Measurements from ENCODE around the gene FKBP3.
"Not testable (repeated sequence)": the region's sequence is repeated elsewhere in the genome, so short reads cannot be mapped to it uniquely, and the experiment has no call there.

The FKBP3 gene

DNA sequence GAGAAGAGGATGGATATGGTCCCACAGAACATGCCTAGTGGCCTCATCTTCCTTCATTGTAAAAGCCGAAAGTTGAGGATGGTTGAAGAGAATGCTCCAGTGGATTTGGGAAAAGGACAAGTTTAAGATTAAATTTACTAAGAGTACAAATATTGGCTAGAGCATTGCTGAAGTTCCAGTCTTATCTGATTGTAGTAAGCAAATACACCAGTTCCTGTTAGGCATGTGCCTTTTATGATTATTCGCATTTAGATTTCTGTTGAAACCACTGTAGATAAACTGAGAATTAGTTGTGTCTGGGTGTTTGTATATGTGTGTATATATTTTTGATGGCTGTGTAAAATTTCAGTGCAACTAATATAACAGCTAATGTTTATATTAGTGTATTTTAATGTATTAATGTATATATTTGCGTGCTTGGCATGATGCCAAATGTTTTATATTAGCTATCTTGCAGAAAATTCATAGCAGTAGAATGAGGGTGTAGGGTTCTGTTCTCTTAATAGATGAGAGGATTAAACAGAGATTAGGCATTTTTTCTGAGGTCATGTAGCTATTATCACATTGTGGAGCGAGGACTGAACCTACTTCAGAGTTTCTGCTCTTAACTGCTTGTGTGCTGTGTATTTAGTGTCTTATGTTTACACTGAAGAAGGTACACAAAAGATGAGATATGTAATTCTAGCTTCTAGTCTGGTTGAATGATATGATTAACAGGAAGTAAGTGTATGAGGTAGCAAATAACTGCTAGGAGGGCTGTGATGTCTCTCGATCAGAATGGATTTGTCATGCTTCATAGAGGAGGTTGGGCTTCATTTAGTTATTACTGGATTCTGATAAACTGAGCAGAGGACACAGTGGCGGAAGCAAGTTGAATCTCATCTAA, 21.1 kb downstream of the FKBP3 start:
- DNase-seq (ENCODE audit: low read depth), result no peak

DNA sequence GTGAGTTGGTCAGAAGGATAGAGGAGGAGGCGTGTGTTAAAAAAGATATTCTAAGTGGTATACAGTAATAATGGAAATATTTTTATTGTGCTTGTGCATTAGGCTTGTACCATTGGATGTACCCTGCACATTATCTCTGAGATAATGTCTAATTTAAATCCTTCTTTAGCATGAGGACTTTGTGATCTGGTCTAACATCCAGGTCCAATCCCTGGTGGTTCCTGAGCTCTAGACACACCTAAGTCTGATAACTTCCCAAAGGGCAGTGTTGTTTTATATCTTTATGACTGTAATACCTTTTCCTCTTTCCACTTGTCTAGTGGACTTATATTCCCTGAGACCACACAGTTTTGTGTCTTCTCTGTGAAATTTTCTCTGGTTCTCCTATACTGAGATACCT, 29.7 kb downstream of the FKBP3 start:
- DNase-seq (ENCODE audit: low read depth), result no peak

DNA sequence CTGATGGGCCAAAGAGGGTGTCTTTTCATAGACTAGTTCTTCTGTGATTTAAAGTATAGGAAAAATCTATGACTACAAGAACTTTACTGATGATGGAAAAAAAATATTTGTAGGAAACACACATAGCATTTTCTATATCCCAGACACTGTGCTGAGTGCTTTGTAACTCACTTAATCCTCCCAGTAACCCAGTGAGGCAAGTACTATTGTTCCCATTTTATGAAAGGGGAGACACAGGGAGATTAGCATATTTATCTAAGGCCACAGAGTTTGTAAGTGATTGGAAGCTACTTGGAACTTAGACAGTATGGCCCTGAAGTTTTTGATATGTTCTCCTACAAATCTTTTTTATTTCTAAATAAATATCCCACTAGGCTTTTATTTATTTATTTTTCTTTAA, 30.5 kb downstream of the FKBP3 start:
- no peak for DNase-seq (ENCODE audit: low read depth)

DNA sequence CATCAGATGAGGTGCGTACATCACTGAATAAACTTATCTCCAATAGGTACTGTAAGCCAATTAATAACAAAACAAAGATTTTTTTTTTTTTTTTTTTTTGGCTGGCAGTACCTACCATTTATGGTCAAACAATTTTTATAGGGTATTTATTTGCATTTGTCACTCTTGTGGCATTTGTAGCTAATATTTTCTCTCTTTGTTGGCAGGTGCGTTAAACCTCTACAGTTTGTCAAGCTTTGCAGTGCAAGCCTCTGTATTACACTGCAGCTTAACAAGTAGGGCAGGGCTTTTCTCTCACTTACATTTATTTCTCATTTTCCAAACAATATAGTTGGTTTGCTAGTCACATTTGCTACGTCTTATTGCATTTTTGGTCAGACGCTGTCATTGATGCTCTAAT, 38.1 kb downstream of the FKBP3 start:
- no peak for DNase-seq (ENCODE audit: low read depth)

DNA sequence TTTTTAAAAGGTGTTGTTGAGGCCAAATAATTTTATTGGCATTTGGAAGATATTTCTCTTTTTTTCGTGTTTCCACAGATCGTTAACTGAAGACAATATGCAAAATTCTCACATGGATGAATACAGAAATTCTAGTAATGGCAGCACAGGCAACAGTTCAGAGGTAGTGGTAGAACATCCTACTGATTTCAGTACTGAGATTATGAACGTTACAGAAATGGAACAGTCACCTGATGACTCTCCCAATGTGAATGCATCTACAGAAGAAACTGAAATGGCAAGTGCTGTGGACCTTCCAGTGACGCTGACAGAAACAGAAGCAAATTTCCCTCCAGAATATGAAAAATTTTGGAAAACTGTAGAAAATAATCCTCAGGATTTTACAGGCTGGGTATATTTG, 39.1 kb downstream of the FKBP3 start:
- no peak for DNase-seq (ENCODE audit: low read depth)

DNA sequence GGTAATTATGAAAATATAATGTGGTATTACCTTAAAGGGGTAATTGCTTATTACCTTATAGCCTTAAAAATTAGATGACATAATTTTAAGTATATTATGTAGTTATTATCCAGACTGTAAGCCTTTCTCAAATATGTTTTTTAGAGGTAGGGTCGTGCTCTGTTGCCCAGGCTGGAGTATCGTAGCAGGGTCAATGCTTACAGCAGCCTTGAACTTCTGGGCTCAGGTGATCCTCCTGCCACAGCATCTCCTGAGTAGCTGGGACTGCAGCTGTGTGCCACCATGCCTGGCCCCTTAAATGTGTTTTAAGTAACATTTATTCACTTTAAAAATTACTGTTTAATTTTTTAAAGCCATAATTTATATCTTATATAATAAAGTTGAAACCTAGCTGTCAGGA, 40.0 kb downstream of the FKBP3 start:
- DNase-seq (ENCODE audit: low read depth), result no peak

DNA sequence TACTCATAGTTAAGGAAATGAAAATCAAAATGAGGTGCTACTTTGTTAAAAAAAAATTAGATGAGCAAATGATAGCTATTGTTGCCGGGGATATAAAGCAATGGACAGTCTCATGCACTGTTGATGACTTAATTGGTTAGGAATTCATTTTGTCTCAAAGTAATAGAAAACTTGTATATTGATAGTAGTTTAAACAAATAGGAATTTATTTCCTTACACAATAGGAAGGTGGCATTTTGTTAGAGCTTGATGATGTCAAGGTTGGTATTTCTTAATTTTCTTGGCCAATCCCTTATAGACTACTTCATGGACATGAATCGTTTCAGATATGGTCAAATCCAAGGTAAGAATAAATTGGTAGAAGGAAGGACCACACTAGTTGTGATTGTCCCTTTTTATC, 42.6 kb downstream of the FKBP3 start:
- no peak for DNase-seq (ENCODE audit: low read depth)

DNA sequence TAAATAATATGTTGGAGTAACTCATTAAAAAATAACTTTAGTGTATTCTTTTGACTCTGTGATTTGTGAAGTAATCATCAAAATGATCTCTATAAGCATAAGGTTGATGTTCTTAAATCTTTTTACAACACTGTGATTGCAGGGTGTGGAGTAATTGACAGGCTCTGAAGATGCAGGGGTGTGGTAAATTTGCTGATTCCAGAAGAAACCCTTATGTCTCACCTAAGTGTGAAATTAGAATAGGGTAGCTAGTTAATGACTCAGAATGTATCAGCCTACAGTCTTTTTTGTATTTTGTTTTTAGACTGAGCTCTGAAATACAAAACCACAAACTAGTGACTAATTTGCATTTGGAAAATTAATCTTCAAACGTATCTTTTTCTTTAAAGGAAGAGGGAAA, 44.5 kb downstream of the FKBP3 start:
- no peak for DNase-seq (ENCODE audit: low read depth)

DNA sequence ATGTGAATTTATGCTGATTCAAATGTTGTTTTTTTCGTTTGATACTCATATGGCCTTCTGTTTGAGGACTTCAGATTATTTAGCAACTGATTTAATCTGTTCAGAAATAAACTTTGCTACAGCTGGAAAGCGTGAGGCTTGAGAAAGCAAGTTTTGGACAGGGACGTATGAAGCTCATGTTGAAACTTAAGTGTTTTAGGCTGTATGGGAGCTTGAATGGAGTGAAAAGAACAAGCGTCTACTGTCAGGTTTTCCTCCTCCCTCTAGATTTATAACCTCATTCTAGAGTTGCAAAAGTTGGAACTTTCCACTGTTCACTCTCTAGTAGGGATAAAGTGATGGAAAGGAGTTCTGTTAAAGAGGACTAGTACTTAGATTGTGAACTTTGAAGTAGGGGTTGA, 49.3 kb downstream of the FKBP3 start:
- DNase-seq (ENCODE audit: low read depth), result no peak

DNA sequence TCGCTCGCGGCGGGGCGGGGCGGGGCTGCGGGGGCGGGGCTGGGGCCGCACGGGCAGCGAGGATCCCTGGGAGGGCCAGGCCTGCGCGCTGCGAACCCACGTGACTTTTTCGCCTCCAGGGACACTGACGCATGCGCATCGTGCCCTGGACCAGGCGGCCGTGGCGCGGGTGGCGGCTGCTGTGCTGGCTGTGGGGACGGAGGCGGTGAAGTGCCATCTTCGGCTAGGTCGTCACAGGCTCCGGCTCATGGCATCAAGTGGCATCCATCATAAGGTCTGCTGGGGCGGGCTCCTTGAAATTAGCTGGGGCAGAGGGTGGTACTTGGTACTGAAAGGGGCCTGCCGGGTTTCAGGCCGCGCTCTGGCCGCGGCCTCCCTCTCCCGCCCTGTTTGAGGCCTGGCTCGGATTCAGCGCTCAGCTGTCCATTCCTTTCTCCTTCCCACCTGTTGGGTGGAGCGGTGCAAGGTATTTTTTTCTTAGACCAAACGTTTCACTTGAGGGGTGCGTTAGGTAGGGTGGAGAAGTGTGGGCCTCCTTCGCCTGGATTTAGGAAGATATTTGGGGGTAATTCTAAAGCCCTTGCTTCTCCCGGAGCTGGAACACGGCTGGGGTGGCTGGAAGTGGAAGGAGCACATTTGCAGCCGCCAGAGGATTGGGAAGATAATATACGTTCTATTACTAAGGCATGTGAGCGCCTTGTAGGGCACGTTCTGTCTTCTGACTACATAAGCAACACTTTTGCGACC, 50.1 kb downstream of the FKBP3 start, which contains the start of gene PRPF39:
Gene PRPF39, plus strand, starts transcription at position 141 of the 747 bp plus-strand sequence. CDS start 11,124 bp downstream, outside the sequence.
- DNase-seq (ENCODE audit: low read depth), result peak; percentile 50

DNA sequence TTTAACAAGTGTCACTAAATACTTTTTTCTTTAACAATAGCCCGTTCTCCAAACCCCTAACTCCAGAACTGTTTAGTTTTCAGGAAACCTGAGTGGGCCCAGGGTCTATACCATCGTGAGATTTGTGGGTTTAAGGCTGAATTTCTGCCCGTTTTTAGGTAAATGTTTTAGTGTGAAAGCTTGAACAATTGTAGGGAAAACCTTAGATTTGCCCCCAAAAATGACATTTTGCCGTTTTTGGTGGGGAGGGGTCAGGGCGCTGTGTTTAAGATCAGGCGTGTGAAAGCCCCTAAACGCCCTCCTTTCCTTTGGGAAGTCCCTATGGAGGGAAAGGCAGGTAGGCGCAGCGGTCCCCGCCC, 50.7 kb downstream of the FKBP3 start:
- DNase-seq (ENCODE audit: low read depth), result no peak

DNA sequence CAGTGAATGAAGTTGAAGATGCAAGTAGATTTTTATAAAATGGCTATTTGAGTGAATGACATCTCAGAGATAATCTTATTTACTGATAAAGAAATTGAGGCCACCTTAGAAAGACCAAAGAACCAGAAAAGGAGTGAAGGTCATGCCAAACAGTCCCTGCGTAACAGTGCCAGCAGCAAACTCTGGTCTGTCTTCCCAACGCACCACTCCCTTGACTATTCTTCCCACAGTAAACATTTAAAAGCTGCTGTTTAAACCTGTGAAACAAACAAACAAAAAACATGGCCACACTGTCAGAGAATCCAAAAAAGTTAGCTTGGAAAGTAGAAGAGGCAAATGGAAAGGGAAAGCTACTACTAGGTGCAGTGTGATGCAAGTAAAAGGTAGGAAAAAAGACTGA, 51.9 kb downstream of the FKBP3 start:
- no peak for DNase-seq (ENCODE audit: low read depth)

DNA sequence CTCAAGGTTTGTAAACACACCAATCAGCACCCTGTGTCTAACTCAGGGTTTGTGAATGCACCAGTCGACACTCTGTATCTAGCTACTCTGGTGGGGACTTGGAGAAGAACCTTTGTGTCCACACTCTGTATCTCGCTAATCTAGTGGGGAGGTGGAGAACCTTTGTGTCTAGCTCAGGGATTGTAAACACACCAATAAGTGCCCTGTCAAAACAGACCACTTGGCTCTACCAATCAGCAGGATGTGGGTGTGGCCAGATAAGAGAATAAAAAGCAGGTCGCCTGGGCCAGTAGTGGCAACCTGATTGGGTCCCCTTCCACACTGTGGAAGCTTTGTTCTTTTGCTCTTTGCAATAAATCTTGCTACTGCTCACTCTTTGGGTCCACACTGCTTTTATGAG, 53.2 kb downstream of the FKBP3 start:
- DNase-seq (ENCODE audit: low read depth), result not testable (repeated sequence)

DNA sequence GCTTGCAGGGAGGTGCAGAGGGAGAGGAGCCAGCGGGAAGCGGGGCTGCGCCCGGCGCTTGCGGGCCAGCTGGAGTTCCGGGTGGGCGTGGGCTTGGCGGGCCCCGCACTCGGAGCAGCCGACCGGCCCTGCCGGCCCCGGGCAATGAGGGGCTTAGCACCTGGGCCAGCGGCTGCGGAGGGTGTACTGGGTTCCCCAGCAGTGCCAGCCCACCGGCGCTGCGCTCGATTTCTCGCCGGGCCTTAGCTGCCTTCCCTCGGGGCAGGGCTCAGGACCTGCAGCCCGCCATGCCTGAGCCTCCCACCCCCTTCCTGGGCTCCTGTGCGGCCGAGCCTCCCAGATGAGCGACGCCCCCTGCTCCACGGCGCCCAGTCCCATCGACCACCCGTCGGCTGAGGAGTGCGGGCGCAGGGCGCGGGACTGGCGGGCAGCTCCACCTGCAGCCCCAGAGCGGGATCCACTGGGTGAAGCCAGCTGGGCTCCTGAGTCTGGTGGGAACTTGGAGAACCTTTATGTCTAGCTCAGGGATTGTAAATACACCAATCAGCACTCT, 53.8 kb downstream of the FKBP3 start:
- DNase-seq (ENCODE audit: low read depth), result not testable (repeated sequence)

DNA sequence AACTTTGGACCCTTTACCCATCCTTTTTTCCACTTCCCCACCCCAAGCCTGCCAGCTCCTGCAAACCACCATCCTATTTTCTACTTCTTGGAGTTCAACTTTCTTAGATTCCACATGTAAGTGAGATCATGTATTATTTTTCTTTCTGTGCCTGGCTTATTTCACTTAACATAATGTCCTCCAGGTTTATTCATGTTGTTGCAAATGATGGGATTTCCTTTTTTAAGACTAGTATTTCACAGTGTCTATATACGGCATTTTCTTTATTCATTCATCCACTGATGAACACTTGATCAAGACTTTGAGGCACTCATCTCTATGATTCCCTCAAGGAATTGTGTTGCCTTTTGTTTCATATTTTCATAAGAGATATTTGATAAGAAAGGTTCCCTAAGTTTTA, 56.0 kb downstream of the FKBP3 start:
- DNase-seq (ENCODE audit: low read depth), result no peak

DNA sequence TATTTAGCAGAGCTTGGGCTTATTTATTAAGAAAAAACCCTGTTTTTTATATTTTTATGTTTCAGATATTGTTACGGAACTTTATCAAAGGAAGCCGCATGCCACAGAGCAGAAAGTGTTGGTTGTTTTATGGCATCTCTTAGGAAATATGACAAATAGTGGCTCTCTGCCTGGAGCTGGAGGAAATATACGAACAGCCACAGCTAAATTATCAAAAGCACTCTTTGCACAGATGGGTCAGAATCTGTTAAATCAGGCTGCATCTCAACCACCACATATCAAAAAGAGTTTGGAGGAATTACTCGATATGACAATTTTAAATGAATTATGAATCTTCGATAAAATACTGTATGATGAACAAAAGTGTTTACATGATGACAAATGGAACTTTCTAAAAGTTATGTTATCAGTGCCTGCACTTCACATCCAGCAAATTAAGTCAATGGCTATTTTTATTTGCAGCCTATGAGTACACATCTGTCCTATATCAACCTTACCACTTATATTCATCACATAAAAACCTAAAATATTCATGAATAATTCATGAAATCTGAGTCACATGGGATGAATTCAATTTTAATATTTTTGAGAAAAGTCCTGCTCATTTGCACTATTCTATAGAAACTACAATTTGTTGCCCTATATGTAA, 60.9 kb downstream of the FKBP3 start:
- no peak for DNase-seq (ENCODE audit: low read depth)

DNA sequence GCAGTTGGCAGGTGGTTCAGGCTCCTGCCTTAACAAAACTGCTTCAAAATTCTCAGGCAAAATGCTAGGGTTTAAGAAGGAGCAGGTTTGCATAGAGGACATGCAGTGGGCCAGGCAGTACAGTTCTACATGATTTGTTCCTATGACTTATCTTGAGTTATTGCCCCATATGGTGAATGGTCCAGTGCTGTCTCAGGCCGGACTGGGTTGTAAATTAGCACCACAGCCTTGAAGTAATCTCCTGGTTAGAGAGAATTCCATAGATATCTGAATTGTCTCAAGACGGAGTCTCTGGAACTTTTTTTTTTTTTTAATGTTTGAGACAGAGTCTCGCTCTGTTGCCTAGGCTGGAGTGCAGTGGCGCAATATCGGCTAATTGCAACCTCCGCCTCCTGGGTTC, 62.2 kb downstream of the FKBP3 start:
- DNase-seq (ENCODE audit: low read depth), result no peak

DNA sequence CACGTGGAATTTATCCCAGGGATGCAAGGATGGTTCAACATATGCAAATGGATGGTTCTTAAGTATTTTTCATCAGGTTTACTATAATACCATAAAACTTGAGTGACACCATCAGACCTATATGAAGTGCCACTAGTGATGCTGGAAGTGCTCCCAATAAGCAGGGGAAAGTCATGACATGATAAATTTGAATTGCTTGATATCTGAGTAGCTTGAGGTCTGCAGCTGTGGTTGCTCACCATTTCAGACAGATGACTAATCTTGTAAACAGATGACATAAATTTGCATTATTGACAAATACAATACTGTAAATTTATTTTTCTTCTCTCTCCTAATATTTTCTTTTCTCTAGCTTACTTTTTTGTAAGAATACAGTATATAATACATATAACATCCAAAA, 64.1 kb downstream of the FKBP3 start:
- DNase-seq (ENCODE audit: low read depth), result no peak

DNA sequence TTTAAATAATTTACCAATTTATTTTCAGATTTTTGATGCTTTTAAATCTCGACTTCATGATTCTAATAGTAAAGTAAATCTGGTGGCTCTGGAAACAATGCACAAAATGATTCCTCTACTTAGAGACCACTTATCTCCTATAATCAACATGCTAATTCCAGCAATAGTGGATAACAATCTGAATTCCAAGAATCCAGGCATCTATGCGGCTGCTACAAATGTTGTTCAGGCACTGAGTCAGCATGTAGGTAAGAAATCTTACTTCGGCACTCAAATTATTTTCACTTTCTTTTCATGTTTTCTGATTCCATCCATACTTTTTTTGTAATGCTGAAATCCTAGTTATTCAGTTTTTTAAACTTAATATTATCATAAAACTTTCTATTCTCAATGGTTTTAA, 65.9 kb downstream of the FKBP3 start:
- DNase-seq (ENCODE audit: low read depth), result no peak

DNA sequence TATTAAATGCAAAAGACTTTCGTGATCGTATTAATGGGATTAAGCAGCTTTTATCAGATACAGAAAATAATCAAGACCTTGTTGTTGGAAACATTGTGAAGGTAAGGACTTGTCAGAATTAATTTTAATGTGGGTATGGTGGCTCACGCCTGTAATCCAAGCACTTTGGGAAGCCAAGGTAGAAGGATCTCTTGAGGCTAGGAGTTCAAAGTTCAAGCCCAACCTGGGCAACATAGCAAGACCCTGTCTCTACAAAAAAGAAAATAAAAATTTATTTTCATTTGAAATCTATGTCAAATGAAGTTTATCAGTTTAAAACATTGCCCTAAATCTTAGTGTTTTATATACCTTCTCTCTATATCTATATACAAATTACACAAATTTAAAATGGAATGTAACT, 67.6 kb downstream of the FKBP3 start:
- no peak for DNase-seq (ENCODE audit: low read depth)

DNA sequence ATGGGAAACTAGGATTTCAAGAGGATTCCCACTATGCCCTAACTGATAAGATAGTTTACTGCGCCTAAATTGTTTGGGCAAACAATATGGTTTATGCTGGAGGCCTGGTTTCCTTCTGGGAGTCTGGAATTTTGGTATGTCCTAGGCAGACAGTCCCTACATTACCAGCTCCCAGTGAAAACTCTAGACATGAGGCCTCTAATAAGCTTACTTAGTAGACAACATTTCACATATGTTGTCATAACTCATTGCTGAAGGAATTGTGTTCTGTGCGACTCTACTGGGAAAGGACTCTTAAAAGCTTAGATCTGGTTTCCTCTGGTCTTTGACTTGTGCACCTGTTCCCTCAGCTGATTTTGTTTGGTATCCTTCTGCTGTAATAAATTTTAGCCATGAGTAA, 68.3 kb downstream of the FKBP3 start:
- DNase-seq (ENCODE audit: low read depth), result no peak
